BE2C (cell line): ENCODE measurements around the gene PRKCB.

Experiments used
- DNase-seq: peaks from one replicate; pipeline ENCODE4 v3.0.0-alpha.2; 2020
- H3K27me3 ChIP-seq: fragments of 250-450 bp; sonication (Bioruptor Pico); 2 replicates; pipeline ENCODE4 v1.5.1; 2020; ENCODE audit warnings: mild to moderate bottlenecking
- H3K36me3 ChIP-seq: fragments of 250-450 bp; sonication (Bioruptor Pico); 2 replicates; pipeline ENCODE4 v1.5.1; 2020; ENCODE audit warnings: mild to moderate bottlenecking
- H3K4me1 ChIP-seq: fragments of 250-450 bp; sonication (Bioruptor Pico); 2 replicates; pipeline ENCODE4 v1.5.1; 2020
- H3K4me3 ChIP-seq: 2 replicates; pipeline ENCODE4 v1.5.1; 2011; ENCODE audit warnings: low read depth, low read length
- H3K9me3 ChIP-seq: fragments of 250-450 bp; sonication (Bioruptor Pico); 2 replicates; pipeline ENCODE4 v1.5.1; 2020
- TF ChIP-seq, protein P1 (sequence below): IDR thresholded peaks from 2 replicates; pipeline ENCODE4 v1.5.1; 2012; ENCODE audit warnings: mild to moderate bottlenecking, low read depth, low read length

PRKCB gene

DNA sequence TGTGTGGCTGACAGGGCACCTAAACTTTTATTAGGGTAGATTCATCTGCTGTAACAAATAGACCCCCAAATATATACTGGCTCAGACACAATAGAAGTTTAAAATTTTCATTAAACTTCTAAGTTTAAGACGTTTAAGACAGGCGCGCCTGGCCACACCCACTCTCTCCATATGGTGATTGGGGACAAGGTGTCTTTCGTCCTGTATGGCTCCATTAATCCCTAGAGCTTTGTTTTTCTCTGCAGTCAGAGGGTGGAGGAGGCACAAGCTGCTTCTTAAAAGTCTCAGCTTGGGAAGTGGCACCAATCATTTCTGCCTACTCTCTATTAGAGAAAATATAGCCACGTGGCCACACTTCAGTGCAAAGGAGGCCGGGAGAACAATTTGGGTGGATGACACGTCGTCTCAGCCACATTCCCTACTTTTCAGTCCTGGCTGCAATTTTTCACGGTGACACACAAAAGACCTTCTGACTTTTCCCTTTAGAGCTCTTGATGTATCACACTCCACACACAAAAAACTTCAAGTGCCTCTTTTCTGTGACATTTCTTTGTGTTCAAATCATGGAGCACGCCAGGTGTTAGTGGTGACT is 294.8 kb downstream of the PRKCB start:
- DNase-seq, result no peak
- Histone ChIP-seq H3K36me3 (no peaks in the 10 kb centered on the region), H3K27me3 (no peaks in the 10 kb centered on the region), H3K4me3 (no peak overlapping the region), H3K9me3 (no peaks in the 10 kb centered on the region), H3K4me1 (no peaks in the 10 kb centered on the region)
- TF ChIP-seq, protein P1, sequence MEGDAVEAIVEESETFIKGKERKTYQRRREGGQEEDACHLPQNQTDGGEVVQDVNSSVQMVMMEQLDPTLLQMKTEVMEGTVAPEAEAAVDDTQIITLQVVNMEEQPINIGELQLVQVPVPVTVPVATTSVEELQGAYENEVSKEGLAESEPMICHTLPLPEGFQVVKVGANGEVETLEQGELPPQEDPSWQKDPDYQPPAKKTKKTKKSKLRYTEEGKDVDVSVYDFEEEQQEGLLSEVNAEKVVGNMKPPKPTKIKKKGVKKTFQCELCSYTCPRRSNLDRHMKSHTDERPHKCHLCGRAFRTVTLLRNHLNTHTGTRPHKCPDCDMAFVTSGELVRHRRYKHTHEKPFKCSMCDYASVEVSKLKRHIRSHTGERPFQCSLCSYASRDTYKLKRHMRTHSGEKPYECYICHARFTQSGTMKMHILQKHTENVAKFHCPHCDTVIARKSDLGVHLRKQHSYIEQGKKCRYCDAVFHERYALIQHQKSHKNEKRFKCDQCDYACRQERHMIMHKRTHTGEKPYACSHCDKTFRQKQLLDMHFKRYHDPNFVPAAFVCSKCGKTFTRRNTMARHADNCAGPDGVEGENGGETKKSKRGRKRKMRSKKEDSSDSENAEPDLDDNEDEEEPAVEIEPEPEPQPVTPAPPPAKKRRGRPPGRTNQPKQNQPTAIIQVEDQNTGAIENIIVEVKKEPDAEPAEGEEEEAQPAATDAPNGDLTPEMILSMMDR, result no peak

DNA sequence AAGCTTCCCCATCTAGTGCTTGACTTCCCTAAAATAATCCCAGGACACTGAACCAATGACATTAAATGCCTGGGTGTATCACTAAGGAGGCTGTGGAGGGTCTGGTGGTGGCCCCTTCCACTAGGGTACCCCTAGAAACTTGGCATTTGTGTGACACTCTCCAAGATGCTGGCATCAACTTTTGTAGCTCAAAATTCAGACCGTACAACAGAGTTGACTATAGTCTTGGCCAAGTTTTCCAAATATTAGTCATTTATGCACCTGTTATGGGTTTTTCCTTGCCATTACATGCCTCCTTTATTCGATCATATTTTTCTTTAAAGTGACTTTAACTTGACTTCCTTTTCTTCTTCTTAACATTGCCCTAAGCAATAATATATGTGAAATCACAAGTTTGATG is 295.5 kb downstream of the PRKCB start:
- no peaks in the 10 kb centered on the region for H3K9me3 ChIP-seq
- H3K27me3 ChIP-seq, result no peaks in the 10 kb centered on the region
- no peaks in the 10 kb centered on the region for H3K4me1 ChIP-seq
- DNase-seq, result no peak
- TF ChIP-seq, protein P1, result no peak
- H3K4me3 ChIP-seq, result no peak overlapping the region
- H3K36me3 ChIP-seq, result no peaks in the 10 kb centered on the region

DNA sequence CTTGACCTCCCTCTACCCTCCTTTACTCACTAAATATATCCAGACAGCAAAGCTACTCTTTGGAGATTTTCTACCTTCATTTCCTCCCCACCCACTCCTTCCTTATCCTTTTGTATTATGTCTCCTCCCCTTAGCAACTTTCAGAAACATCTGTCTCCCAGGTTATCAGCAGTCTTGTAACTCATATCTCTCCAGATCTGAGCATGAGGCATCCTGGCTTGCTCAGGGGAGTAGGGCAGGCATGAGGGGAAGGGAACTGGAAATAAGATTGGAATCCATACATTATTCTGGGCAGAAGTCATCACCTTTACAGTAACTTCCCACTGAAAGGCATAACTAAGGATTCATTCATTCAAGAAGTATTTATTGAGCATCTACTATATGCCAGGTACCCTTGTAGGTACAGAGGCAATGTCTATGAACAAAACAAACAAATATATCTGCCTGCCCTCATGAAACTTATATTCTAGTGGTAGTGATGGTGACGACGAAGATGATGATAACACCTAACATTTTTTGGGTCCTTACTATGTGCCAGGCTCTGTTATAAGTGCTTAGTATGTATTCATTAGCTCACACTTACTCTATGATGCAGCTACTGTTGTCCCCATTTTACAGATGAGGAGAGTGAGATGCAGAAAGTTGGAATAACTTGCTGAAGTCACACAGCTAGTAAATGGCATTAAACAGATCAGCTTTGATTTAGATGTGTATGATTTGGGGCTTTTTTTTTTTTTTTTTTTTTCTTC is 296.4 kb downstream of the PRKCB start:
- DNase-seq, result no peak
- TF ChIP-seq, protein P1, result no peak
- Histone ChIP-seq H3K4me1 (no peaks in the 10 kb centered on the region), H3K9me3 (no peaks in the 10 kb centered on the region), H3K4me3 (no peak overlapping the region), H3K27me3 (no peaks in the 10 kb centered on the region), H3K36me3 (no peaks in the 10 kb centered on the region)

DNA sequence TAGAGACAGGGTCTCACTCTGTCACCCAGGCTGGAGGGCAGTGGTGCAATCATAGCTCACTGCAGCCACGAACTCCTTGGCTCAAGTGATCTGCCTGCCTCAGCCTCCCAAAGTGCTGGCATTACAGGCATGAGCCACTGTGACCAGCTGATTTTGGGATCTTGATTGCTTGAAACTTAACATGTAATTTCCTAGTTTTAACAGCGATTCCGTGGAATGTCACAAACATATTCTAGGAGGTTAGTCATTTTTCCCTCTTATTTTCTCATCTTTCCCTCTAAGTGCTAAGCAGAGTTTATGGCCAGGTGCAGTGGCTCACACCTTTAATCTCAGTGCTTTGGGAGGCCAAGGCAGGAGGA is 297.0 kb downstream of the PRKCB start:
- TF ChIP-seq, protein P1, result no peak
- H3K36me3 ChIP-seq, result no peaks in the 10 kb centered on the region
- no peaks in the 10 kb centered on the region for H3K9me3 ChIP-seq
- H3K4me3 ChIP-seq, result no peak overlapping the region
- H3K27me3 ChIP-seq, result no peaks in the 10 kb centered on the region
- no peak for DNase-seq
- H3K4me1 ChIP-seq, result no peaks in the 10 kb centered on the region

DNA sequence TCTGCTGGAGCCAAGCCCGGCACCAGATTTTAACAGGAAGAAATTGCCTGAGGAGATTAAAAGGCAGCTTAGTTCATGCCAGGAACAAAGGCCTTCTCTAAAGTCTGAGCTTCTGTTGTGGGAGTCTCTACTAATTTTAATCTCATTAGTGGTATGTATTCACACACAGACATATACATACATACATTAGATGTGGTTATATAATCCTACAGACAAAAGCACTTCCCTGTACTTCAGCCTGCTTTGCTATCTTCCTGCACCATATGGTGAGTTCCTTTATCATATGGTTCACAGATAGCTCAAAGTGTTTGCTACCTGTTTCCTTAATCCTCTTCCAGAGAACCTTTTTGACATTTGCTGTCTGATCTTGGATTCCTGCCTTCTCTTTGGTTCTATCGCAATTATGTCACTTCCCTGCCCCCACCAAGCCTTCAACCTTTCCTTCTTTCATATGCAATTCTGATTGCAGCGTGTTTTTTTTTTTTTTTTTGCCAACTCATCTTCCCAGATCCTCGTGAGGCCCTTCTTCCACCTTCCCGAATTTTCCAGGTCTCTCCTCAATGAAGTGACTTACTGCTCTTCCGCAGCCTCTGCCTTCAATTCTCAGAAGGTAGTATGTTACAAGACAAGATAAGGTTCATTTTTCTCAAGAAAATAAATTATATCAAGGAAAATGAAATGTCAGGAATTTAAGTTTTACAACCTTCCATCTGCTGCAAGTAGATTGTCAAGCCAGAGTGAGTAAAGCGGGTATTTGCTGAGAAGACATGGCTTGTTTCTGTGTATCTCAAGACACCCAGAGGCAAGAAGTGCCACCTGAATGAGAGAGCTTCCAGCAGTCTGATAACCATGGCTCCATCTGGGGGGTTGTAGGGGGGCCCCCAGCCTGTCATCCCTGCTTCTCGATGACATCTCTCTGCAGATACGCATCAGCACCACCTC is 300.1 kb downstream of the PRKCB start:
- Histone ChIP-seq H3K36me3 (no peaks in the 10 kb centered on the region), H3K9me3 (no peaks in the 10 kb centered on the region), H3K27me3 (no peaks in the 10 kb centered on the region), H3K4me3 (no peak overlapping the region), H3K4me1 (no peaks in the 10 kb centered on the region)
- TF ChIP-seq, protein P1, result no peak
- DNase-seq, result no peak

DNA sequence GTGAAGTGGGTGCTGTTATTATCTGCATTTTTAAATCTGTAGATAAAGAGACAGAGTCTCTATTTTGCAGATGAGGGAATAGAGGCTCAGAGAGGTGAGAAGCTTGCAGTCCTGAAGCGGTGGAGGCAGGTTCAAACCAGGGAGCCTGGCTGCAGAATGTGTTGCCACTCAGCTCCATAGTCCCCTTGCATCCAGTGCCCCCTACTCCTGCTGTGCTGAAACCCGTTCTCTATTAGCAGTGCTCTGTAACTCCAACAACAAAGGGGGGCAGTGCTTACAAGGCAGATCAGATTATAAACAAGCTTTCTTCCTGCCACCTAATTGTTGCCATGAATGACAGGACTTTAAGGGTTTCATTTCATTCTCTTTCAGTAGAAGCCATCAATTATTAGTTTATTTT is 302.2 kb downstream of the PRKCB start:
- Histone ChIP-seq H3K4me3 (no peak overlapping the region), H3K27me3 (no peaks in the 10 kb centered on the region), H3K36me3 (no peaks in the 10 kb centered on the region), H3K9me3 (no peaks in the 10 kb centered on the region), H3K4me1 (no peaks in the 10 kb centered on the region)
- TF ChIP-seq, protein P1, result no peak
- no peak for DNase-seq
